Left ventricle myocardium inferior (tissue), 1 donor: ENCODE results near the gene KCNAB2. TPM values are rescaled to one million over a fixed set of nuclear protein-coding genes. Genes with fewer than 3 reads are reported as not detected.
A peak's percentile ranks its signal among the peaks of the same experiment; 100 is the strongest.

ENCODE experiments used
- DNase-seq: peaks from one replicate; pipeline ENCODE4 v3.0.0-alpha.2; 2020
- H3K27ac ChIP-seq: fragments of 200-600 bp; replicated peaks from 2 replicates; pipeline ENCODE4 v1.8.0; 2021
- H3K27me3 ChIP-seq: fragments of 200-600 bp; 2 replicates; pipeline ENCODE4 v1.8.0; 2021; ENCODE audit warnings: low read depth
- H3K36me3 ChIP-seq: fragments of 200-600 bp; 2 replicates; pipeline ENCODE4 v1.8.0; 2021
- H3K4me1 ChIP-seq: fragments of 200-600 bp; 2 replicates; pipeline ENCODE4 v1.8.0; 2021
- H3K4me3 ChIP-seq: fragments of 200-600 bp; 2 replicates; pipeline ENCODE4 v1.8.0; 2021; ENCODE audit warnings: mild to moderate bottlenecking, moderate library complexity
- H3K9me3 ChIP-seq: fragments of 200-600 bp; replicated peaks from 2 replicates; pipeline ENCODE4 v1.8.0; 2021
- CTCF ChIP-seq: fragments of 200-600 bp; IDR thresholded peaks from 2 replicates; pipeline ENCODE4 v1.8.0; 2021; ENCODE audit warnings: antibody characterized with exemption, mild to moderate bottlenecking, borderline replicate concordance
- intact Hi-C: fragments of 100-400 bp; cut with micrococcal nuclease; formaldehyde crosslinking; loops from one replicate; pipeline ENCODE4 v1.11.0; 2022
- total RNA-seq: library from RNA; stranded (reverse); fragmentation: NEBNext Ultra II Directional; extraction: Animal tissue kit (Norgen Biotek cat#: 25700); gene quantifications from one replicate; pipeline ENCODE4 v1.2.1, GENCODE V29; 2021
- donor health status: DM: no; HTN: yes; CAD: no; lungs with severe emphysema.

Gene KCNAB2
- total RNA-seq, 1 donor from 2014 or later = 31.0 TPM

GRCh38 chr1:6097117-6097595 is 51.5 kb downstream of the KCNAB2 start:
- Histone ChIP-seq H3K4me3 (no peak overlapping the region), H3K4me1 (peaks cover 20% of the 10 kb centered on the region), H3K36me3 (no peaks in the 10 kb centered on the region), H3K27me3 (peaks cover 14% of the 10 kb centered on the region), H3K27ac (no peak overlapping the region), H3K9me3 (no peaks in the 10 kb centered on the region)
- TF ChIP-seq CTCF = no peak
- intact Hi-C loops = no loop called here
- no peak for DNase-seq

GRCh38 chr1:6097824-6098223 is 52.1 kb downstream of the KCNAB2 start:
- Histone ChIP-seq H3K27ac (peak overlapping the region; percentile 67), H3K9me3 (no peaks in the 10 kb centered on the region), H3K4me3 (peak overlapping the region; percentile 21), H3K27me3 (peaks cover 20% of the 10 kb centered on the region), H3K36me3 (no peaks in the 10 kb centered on the region), H3K4me1 (peaks cover 20% of the 10 kb centered on the region)
- peak; percentile 23 for DNase-seq
- intact Hi-C loops = no loop called here
- TF ChIP-seq CTCF = no peak

DNA sequence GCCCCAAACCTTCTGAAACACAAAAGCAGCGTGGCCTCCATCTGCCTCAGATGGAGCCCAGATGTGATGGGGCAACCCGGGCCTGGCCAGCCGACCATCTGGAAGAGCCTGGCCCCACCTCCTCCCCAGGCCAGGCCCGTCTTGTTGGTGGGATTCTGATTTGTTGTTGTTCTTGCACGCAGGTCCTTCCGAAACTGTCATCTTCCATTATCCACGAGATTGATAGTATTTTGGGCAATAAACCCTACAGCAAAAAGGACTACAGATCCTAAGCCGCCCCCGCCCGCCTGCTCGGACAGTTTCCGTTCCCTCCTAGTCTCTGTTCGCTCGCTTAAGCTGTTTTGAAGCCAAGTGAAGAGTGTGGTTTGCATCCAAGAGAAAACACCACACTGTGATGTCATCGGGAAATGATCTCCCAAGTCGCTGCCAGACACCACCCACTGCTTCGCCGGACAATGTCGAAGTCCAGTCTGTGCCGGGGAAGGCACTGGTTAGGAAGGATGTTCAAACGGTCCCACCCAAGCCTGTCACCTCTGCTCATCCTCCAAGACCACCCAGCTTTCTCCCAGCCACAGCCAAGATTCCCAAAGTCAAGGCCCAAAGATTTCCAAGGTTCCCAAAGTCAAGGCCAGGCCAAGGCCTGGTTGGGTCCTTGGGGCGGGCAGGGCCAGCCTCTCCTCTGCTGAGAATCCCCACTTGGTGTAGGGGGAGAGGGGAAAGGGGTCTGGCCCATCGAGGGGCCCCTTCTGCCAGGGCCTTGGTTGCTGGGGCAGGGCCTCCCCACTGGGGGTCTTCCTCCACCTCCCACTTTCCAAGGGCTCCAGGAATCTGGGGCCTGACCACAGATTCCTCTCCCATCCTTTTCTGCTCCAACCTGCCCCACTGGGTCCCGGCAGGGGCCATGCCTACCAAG is 52.9 kb downstream of the KCNAB2 start:
- Histone ChIP-seq H3K9me3 (no peaks in the 10 kb centered on the region), H3K36me3 (no peaks in the 10 kb centered on the region), H3K27ac (peak overlapping the region; percentile 67), H3K27me3 (peaks cover 28% of the 10 kb centered on the region), H3K4me1 (peaks cover 20% of the 10 kb centered on the region), H3K4me3 (peak overlapping the region; percentile 21)
- no peak for TF ChIP-seq CTCF
- intact Hi-C loops = no loop called here
- peak; percentile 44 for DNase-seq

DNA sequence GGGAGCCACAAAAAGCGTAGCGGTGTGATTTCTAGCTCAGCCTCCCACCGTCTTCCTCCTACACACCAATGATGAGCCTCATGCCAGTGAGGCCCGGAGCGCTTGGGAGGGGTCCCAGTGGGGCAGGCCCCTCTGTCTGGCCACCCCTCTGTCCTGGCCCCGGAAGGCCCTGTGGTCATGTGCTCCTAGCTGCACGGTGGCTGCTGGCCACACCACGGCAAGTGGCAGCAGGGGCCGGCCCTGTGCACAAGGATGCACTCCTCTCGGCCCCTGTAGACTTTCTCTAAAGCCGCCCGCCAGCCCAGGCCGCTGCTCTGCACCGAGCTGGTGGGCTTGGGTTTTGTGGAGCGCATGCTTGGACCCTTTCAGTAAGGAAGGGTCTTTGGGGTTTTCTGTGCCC is 53.6 kb downstream of the KCNAB2 start:
- DNase-seq = peak; percentile 7
- Histone ChIP-seq H3K9me3 (no peaks in the 10 kb centered on the region), H3K4me3 (no peak overlapping the region), H3K27me3 (peaks cover 35% of the 10 kb centered on the region), H3K27ac (no peak overlapping the region), H3K36me3 (no peaks in the 10 kb centered on the region), H3K4me1 (peaks cover 20% of the 10 kb centered on the region)
- no peak for TF ChIP-seq CTCF
- intact Hi-C loops = no loop called here

DNA sequence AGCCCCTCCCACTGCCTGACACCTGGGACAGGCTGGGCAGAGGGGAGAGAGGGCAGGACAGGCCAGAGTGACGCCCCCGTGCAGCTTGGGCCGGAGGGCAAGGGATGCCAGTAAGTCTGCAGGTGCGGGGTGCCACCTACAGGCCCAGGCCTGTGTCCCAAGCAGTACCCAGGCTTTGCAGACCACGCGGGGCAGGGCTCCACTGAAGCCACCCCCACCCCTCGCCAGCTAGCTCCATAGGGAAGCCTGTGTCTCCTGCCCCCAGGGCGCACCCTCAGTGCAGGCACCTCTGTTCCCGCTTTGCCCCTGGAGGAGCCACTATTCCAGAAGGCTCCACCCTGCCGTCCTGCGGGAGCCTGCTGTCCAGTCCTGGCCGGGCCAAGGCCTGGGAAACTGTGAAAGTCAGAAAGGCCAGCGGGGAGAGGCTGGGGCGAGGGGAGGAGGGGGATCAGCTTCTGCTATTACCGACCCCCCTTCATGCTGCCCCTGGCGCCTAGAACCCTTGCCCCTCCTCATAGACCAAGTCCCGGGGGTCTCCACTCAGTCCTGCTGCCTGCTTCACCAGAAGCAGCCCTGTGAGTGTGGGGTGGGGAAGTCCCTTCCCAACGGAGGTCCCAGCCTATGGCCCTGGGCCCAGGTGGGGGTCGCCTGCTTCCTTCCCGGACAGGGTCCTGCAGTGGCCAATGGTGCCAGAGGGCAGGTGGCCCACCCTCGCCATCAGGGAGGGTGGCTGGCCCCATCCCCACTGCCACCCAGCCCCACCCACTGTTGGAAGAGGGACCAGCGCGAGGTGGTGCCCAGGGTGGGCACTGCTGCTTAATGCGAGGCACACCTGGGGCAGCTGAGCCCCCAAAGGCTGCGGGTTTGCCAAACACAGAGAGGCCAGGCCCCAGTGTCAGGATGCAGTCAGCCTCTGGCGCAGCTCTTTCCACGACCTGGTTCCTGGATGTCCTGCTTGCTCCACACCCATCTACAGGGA is 54.4 kb downstream of the KCNAB2 start:
- peaks cover 43% of the 10 kb centered on the region for H3K27me3 ChIP-seq
- TF ChIP-seq CTCF = peak; percentile 28

More for the DNA sequence above, 54.4 kb downstream of the KCNAB2 start:
- peak; percentile 20 for DNase-seq
- Histone ChIP-seq H3K27ac (no peak overlapping the region), H3K9me3 (no peaks in the 10 kb centered on the region), H3K36me3 (no peaks in the 10 kb centered on the region), H3K4me1 (peaks cover 20% of the 10 kb centered on the region), H3K4me3 (no peak overlapping the region)
- intact Hi-C loops = no loop called here
